CD4-positive, alpha-beta memory T cell (primary cell): Measurements from ENCODE around the gene SELENOW. TPM values are rescaled to one million over a fixed set of nuclear protein-coding genes. Genes with fewer than 3 reads are reported as not detected.
"Not testable (repeated sequence)": the region's sequence is repeated elsewhere in the genome, so short reads cannot be mapped to it uniquely, and the experiment has no call there.

Source experiments
- CTCF ChIA-PET: fragments of 350-600 bp; sonication (Branson Sonifier 250); formaldehyde crosslinking; loops from one replicate; lab custom pipeline; 2021; ENCODE audit warnings: inconsistent platforms; ENCODE audit not compliant: partially characterized antibody; lab: Charles Lee
- POLR2A ChIA-PET: fragments of 350-600 bp; sonication (Branson Sonifier 250); formaldehyde crosslinking; loops from one replicate; lab custom pipeline; 2021; ENCODE audit not compliant: partially characterized antibody; lab: Charles Lee
- DNase-seq, 5 donors: peaks; one replicate each; pipeline versions ENCODE4 v3.0.0 to v3.0.0-alpha.2; 2020 to 2022; ENCODE audit warnings: mixed read lengths in 1 of 5
- H3K27ac ChIP-seq: one replicate; pipeline ENCODE4 v1.7.0; 2013; ENCODE audit warnings: low read depth, low read length
- H3K27me3 ChIP-seq: 2 replicates; pipeline ENCODE4 v1.7.0; 2013; ENCODE audit warnings: mild to moderate bottlenecking, low read length, moderate library complexity; ENCODE audit not compliant: insufficient read depth
- H3K36me3 ChIP-seq: 2 replicates; pipeline ENCODE4 v1.7.0; 2013; ENCODE audit warnings: mild to moderate bottlenecking, low read length, moderate library complexity; ENCODE audit not compliant: insufficient read depth
- H3K4me1 ChIP-seq: 2 replicates; pipeline ENCODE4 v1.7.0; 2013; ENCODE audit warnings: mild to moderate bottlenecking, low read length, moderate library complexity; ENCODE audit not compliant: insufficient read depth
- H3K4me3 ChIP-seq, 2 donors: one replicate each; pipeline ENCODE4 v1.7.0; 2013; ENCODE audit warnings: low read length in 2 of 2, mild to moderate bottlenecking in 1 of 2
- H3K9me3 ChIP-seq, 2 donors: one replicate each; pipeline ENCODE4 v1.7.0; 2013; ENCODE audit warnings: low read length in 2 of 2, control low read depth in 1 of 2; ENCODE audit not compliant: control insufficient read depth in 1 of 2
- H3K27ac Mint-ChIP-seq, 7 donors: one replicate each; pipeline ENCODE4 v1.8.0; 2020 to 2021; ENCODE audit warnings: mixed read lengths in 7 of 7, mild to moderate bottlenecking in 6 of 7, inconsistent platforms in 3 of 7, moderate library complexity in 3 of 7
- H3K27me3 Mint-ChIP-seq, 2 donors: one replicate each; pipeline ENCODE4 v1.8.0; 2020 to 2021; ENCODE audit warnings: mixed read lengths in 2 of 2
- H3K36me3 Mint-ChIP-seq, 2 donors: one replicate each; pipeline ENCODE4 v1.8.0; 2020 to 2021; ENCODE audit warnings: mixed read lengths in 2 of 2, inconsistent platforms in 1 of 2, mild to moderate bottlenecking in 1 of 2
- H3K4me1 Mint-ChIP-seq, 4 donors: one replicate each; pipeline ENCODE4 v1.8.0; 2020 to 2021; ENCODE audit warnings: mixed read lengths in 4 of 4, mild to moderate bottlenecking in 1 of 4
- H3K4me3 Mint-ChIP-seq, 8 donors: one replicate each; pipeline ENCODE4 v1.8.0; 2020 to 2021; ENCODE audit warnings: mixed read lengths in 8 of 8, mild to moderate bottlenecking in 7 of 8, moderate library complexity in 6 of 8, inconsistent platforms in 3 of 8
- H3K9me3 Mint-ChIP-seq, 8 donors: one replicate each; pipeline ENCODE4 v1.8.0; 2020 to 2021; ENCODE audit warnings: mixed read lengths in 8 of 8, mild to moderate bottlenecking in 5 of 8, inconsistent platforms in 3 of 8, moderate library complexity in 1 of 8
- intact Hi-C: fragments of 100-400 bp; cut with micrococcal nuclease; formaldehyde crosslinking; loops from one replicate; pipeline ENCODE4 v1.15.1; 2023
- polyA plus RNA-seq, 2 donors: library from polyadenylated mRNA; unstranded; fragments of 300-500 nt; fragmentation: Illumina TruSeq; gene quantifications; one replicate each; pipeline ENCODE4 v1.2.3, GENCODE V29; 2021
- total RNA-seq, 2 experiments: library from RNA; stranded (reverse); gene quantifications; one replicate each; pipeline ENCODE4 v1.2.3, GENCODE V29; 2021

SELENOW gene
- total and polyA plus RNA-seq, 4 experiments from 2014 or later, result 116 to 352 (median 236) TPM

GRCh38 chr19:47794526-47794925 lies 16.0 kb downstream of the SELENOW start:
- POLR2A ChIA-PET, result no interaction called here
- Mint-ChIP-seq H3K27ac (no peak overlapping the region), H3K4me3 (no peak overlapping the region), H3K36me3 (no peaks in the 10 kb centered on the region), H3K4me1 (peaks cover 0 to 5% (median under 1%) of the 10 kb centered on the region in 4 donors), H3K27me3 (peaks cover 4% of the 10 kb centered on the region in 2 donors), H3K9me3 (peaks cover 0 to 3% (median 0%) of the 10 kb centered on the region in 8 donors)
- no peaks in the 10 kb centered on the region for H3K4me1 ChIP-seq
- no peaks in the 10 kb centered on the region for H3K27me3 ChIP-seq
- no peak overlapping the region for H3K27ac ChIP-seq
- CTCF ChIA-PET, result interaction anchor here (0.7 to 1.4 kb wide), 3 partner anchors 29 to 75 kb away, joined by 3 to 4 read pairs (median 3); no protein-coding TSS in a partner anchor
- no peak for DNase-seq
- H3K9me3 ChIP-seq, result peaks cover 0 to 4% of the 10 kb centered on the region in 2 donors
- H3K36me3 ChIP-seq, result no peaks in the 10 kb centered on the region
- H3K4me3 ChIP-seq, result no peak overlapping the region
- intact Hi-C loops, result no loop called here

- Mint-ChIP-seq H3K9me3 (peaks cover 0 to 7% (median 1%) of the 10 kb centered on the region in 8 donors), H3K36me3 (peaks cover 0 to 5% of the 10 kb centered on the region in 2 donors), H3K4me1 (no peaks in the 10 kb centered on the region), H3K4me3 (no peak overlapping the region), H3K27me3 (peaks cover 4% of the 10 kb centered on the region in 2 donors), H3K27ac (no peak overlapping the region)
- Histone ChIP-seq H3K4me1 (no peaks in the 10 kb centered on the region), H3K27me3 (no peaks in the 10 kb centered on the region), H3K27ac (no peak overlapping the region), H3K9me3 (peaks cover 0 to 4% of the 10 kb centered on the region in 2 donors), H3K36me3 (no peaks in the 10 kb centered on the region), H3K4me3 (no peak overlapping the region)
- DNase-seq, result no peak
- ChIA-PET CTCF (no interaction called here), POLR2A (no interaction called here)
- intact Hi-C loops, result no loop called here
Observed at GRCh38 chr19:47796785-47797184, 18.3 kb downstream of the SELENOW start.

- H3K9me3 ChIP-seq, result no peaks in the 10 kb centered on the region
- Mint-ChIP-seq H3K4me1 (no peaks in the 10 kb centered on the region), H3K4me3 (no peak overlapping the region), H3K27me3 (peaks cover 4% of the 10 kb centered on the region in 2 donors), H3K9me3 (peaks cover 0 to 7% (median 2%) of the 10 kb centered on the region in 8 donors), H3K27ac (no peak overlapping the region), H3K36me3 (peaks cover 0 to 5% of the 10 kb centered on the region in 2 donors)
- intact Hi-C loops, result no loop called here
- DNase-seq, result no peak
- ChIA-PET CTCF (interaction anchor here (0.5 kb wide), 1 partner anchor 84 kb away, joined by 4 read pairs; no protein-coding TSS in a partner anchor), POLR2A (no interaction called here)
- H3K27me3 ChIP-seq, result no peaks in the 10 kb centered on the region
- H3K4me3 ChIP-seq, result no peak overlapping the region
- no peak overlapping the region for H3K27ac ChIP-seq
- no peaks in the 10 kb centered on the region for H3K36me3 ChIP-seq
- H3K4me1 ChIP-seq, result no peaks in the 10 kb centered on the region
Observed at GRCh38 chr19:47797996-47798903, 19.7 kb downstream of the SELENOW start.

- Histone ChIP-seq H3K9me3 (no peaks in the 10 kb centered on the region), H3K4me1 (no peaks in the 10 kb centered on the region), H3K36me3 (no peaks in the 10 kb centered on the region), H3K4me3 (no peak overlapping the region), H3K27me3 (no peaks in the 10 kb centered on the region), H3K27ac (no peak overlapping the region)
- intact Hi-C loops, result no loop called here
- Mint-ChIP-seq H3K4me1 (no peaks in the 10 kb centered on the region), H3K27me3 (peaks cover 4% of the 10 kb centered on the region in 2 donors), H3K4me3 (no peak overlapping the region), H3K36me3 (peaks cover 0 to 5% of the 10 kb centered on the region in 2 donors), H3K9me3 (peaks cover 0 to 7% (median 2%) of the 10 kb centered on the region in 8 donors), H3K27ac (no peak overlapping the region)
- ChIA-PET POLR2A (no interaction called here), CTCF (no interaction called here)
- DNase-seq, result no peak
Observed at GRCh38 chr19:47798904-47799266, 20.4 kb downstream of the SELENOW start.

GRCh38 chr19:47801270-47801669 lies 22.8 kb downstream of the SELENOW start:
- Histone ChIP-seq H3K36me3 (no peaks in the 10 kb centered on the region), H3K4me3 (no peak overlapping the region), H3K4me1 (no peaks in the 10 kb centered on the region), H3K27ac (no peak overlapping the region), H3K9me3 (no peaks in the 10 kb centered on the region), H3K27me3 (no peaks in the 10 kb centered on the region)
- intact Hi-C loops, result no loop called here
- peaks cover 2 to 4% of the 10 kb centered on the region in 2 donors for H3K27me3 Mint-ChIP-seq
- peak overlapping the region in 1 of 7 donors; percentile 70 for H3K27ac Mint-ChIP-seq
- no peak overlapping the region for H3K4me3 Mint-ChIP-seq
- peaks cover 0 to 5% of the 10 kb centered on the region in 2 donors for H3K36me3 Mint-ChIP-seq
- POLR2A ChIA-PET, result no interaction called here
- DNase-seq, result no peak
- CTCF ChIA-PET, result interaction anchor here (1.1 kb wide), 1 partner anchor 364 kb away, joined by 3 read pairs; no protein-coding TSS in a partner anchor
- peaks cover 0 to 7% (median 2%) of the 10 kb centered on the region in 8 donors for H3K9me3 Mint-ChIP-seq
- H3K4me1 Mint-ChIP-seq, result no peaks in the 10 kb centered on the region

- H3K36me3 Mint-ChIP-seq, result peaks cover 0 to 5% of the 10 kb centered on the region in 2 donors
- ChIA-PET CTCF (no interaction called here), POLR2A (no interaction called here)
- Histone ChIP-seq H3K27me3 (no peaks in the 10 kb centered on the region), H3K27ac (no peak overlapping the region), H3K9me3 (no peaks in the 10 kb centered on the region), H3K4me3 (no peak overlapping the region), H3K4me1 (no peaks in the 10 kb centered on the region), H3K36me3 (no peaks in the 10 kb centered on the region)
- H3K9me3 Mint-ChIP-seq, result peaks cover 0 to 7% (median 2%) of the 10 kb centered on the region in 8 donors
- DNase-seq, result no peak
- no peak overlapping the region for H3K27ac Mint-ChIP-seq
- no peaks in the 10 kb centered on the region for H3K4me1 Mint-ChIP-seq
- intact Hi-C loops, result no loop called here
- H3K27me3 Mint-ChIP-seq, result peaks cover 3 to 5% of the 10 kb centered on the region in 2 donors
- H3K4me3 Mint-ChIP-seq, result no peak overlapping the region
Observed at GRCh38 chr19:47802521-47803043, 24.1 kb downstream of the SELENOW start.

- DNase-seq, H3K4me1 Mint-ChIP-seq, H3K36me3 ChIP-seq, H3K4me3 ChIP-seq, H3K27ac Mint-ChIP-seq, POLR2A ChIA-PET, H3K9me3 ChIP-seq, H3K9me3 Mint-ChIP-seq, H3K36me3 Mint-ChIP-seq, H3K4me3 Mint-ChIP-seq, intact Hi-C loops, H3K27ac ChIP-seq, CTCF ChIA-PET, H3K4me1 ChIP-seq, H3K27me3 Mint-ChIP-seq, H3K27me3 ChIP-seq: not testable (repeated sequence)
Observed at GRCh38 chr19:47803148-47803547, 24.6 kb downstream of the SELENOW start.
